ENCODE data around the gene TJP1.

DNA sequence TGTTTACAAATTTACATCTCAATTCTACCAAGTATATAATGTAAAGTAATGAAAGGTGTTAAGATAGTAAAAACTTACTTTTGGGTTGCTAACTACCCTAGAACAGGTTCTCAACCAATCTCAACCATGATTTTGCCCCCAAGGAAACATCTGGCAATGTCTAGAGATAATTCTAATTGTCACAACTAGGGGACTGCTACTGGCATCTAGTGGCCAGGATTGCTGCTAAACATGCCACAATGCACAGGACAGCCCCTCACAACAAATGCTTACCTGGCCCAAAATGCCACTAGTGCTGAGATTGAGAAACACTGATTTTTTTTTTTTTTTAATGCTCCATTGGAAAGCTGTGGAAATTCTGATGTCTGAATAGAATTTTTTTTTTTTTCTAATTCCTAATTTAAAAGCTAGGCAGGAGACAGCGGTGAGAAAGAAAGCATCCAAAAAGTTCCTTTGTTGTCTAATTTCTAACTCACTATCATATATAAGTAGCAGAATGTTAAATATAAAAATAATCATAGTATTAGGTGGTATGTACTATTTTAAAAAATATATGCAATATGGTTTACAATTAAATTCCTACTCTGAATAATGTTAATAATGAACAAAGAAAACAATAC lies 81.5 kb downstream of the TJP1 start:
- TF ChIP-seq, protein P1, sequence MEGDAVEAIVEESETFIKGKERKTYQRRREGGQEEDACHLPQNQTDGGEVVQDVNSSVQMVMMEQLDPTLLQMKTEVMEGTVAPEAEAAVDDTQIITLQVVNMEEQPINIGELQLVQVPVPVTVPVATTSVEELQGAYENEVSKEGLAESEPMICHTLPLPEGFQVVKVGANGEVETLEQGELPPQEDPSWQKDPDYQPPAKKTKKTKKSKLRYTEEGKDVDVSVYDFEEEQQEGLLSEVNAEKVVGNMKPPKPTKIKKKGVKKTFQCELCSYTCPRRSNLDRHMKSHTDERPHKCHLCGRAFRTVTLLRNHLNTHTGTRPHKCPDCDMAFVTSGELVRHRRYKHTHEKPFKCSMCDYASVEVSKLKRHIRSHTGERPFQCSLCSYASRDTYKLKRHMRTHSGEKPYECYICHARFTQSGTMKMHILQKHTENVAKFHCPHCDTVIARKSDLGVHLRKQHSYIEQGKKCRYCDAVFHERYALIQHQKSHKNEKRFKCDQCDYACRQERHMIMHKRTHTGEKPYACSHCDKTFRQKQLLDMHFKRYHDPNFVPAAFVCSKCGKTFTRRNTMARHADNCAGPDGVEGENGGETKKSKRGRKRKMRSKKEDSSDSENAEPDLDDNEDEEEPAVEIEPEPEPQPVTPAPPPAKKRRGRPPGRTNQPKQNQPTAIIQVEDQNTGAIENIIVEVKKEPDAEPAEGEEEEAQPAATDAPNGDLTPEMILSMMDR (IDR thresholded peaks at IDR 0.05): peak in 2 of 6 experiments; percentile 12 to 13
- no peak for TF ChIP-seq POLR2A (IDR thresholded peaks at IDR 0.05)
